HepG2 (cell line): ENCODE data around the gene PEX14. TPM values are rescaled to one million over a fixed set of nuclear protein-coding genes. Genes with fewer than 3 reads are reported as not detected.

Experiments used
- ATAC-seq: fragments of 200-7000 bp; cut with Tn5 transposase; 3 replicates; pipeline ENCODE4 v1.9.1; 2020; ENCODE audit warnings: mild to moderate bottlenecking, moderate library complexity
- BruUV-seq: library from RNA; stranded (reverse); fragments of 400-500 nt; replicated peaks from 2 replicates; lab custom pipeline; 2021; lab: Mats Ljungman, UMichigan
- CTCF ChIA-PET: fragments of 300-600 bp; formaldehyde crosslinking; extraction: SDS; loops from one replicate; lab custom pipeline; 2021; ENCODE audit warnings: low total read pairs, inconsistent platforms, low intra/inter-chr PET ratio; lab: Yijun Ruan, JAX
- POLR2A ChIA-PET: fragments of 350-600 bp; sonication (Branson Sonifier 250); formaldehyde crosslinking; loops from one replicate; lab custom pipeline; 2020; ENCODE audit warnings: antibody characterized with exemption, inconsistent platforms; lab: Yijun Ruan, JAX
- DNase-seq: peaks from one replicate; pipeline ENCODE4 v3.0.0-alpha.2; 2015; ENCODE audit warnings: low spot score
- FAIRE-seq: peaks from 3 replicates; lab custom pipeline; 2011; peaks lifted over from hg19 to GRCh38; lab: Jason Lieb, UNC
- H2AFZ ChIP-seq: one replicate; pipeline ENCODE4 v1.6.1; 2011; ENCODE audit warnings: low read length, inconsistent platforms
- H3K27ac ChIP-seq: fragments of 300-600 bp; 3 replicates; pipeline ENCODE4 v1.8.0; 2011; ENCODE audit warnings: mixed run types, mild to moderate bottlenecking, mixed read lengths, low read length, inconsistent platforms; ENCODE audit not compliant: insufficient read depth; ENCODE audit errors: extremely low read length
- H3K27me3 ChIP-seq, 2 experiments: fragments of 200-600 bp in 1 of 2; 2 replicates in 1 of 2; 3 replicates in 1 of 2; pipeline versions ENCODE4 v1.6.0 to v1.8.0; 2011; ENCODE audit warnings: low read length in 2 of 2, mild to moderate bottlenecking in 2 of 2, moderate library complexity in 2 of 2, inconsistent platforms in 1 of 2; ENCODE audit not compliant: insufficient read depth in 2 of 2, control insufficient read depth in 1 of 2
- H3K36me3 ChIP-seq, 2 experiments: fragments of 200-600 bp in 1 of 2; replicated peaks in 1 of 2; 2 replicates in 1 of 2; 3 replicates in 1 of 2; pipeline versions ENCODE4 v1.5.1 to v1.8.0; 2011; ENCODE audit warnings: low read length in 2 of 2, inconsistent platforms in 1 of 2; ENCODE audit not compliant: insufficient read depth in 2 of 2, control insufficient read depth in 1 of 2
- H3K4me1 ChIP-seq: 2 replicates; pipeline ENCODE4 v1.5.1; 2012; ENCODE audit warnings: low read length, inconsistent platforms; ENCODE audit not compliant: insufficient read depth
- H3K4me2 ChIP-seq: 2 replicates; pipeline ENCODE4 v1.6.0; 2011; ENCODE audit warnings: low read depth, low read length, inconsistent platforms
- H3K4me3 ChIP-seq, 3 experiments: fragments of 200-600 bp in 1 of 3; sonication (generic), shearing (Covaris generic) in 1 of 3; replicated peaks in 1 of 3; 2 replicates each; pipeline ENCODE4 v1.5.1; 2011 to 2016; ENCODE audit warnings: low read length in 3 of 3, inconsistent platforms in 2 of 3, low read depth in 2 of 3, mild to moderate bottlenecking in 2 of 3, control low read depth in 1 of 3, mixed read lengths in 1 of 3; ENCODE audit not compliant: insufficient read depth in 1 of 3
- H3K79me2 ChIP-seq: one replicate; pipeline ENCODE4 v1.6.1; 2011; ENCODE audit warnings: low read length, inconsistent platforms; ENCODE audit not compliant: insufficient read depth
- H3K9ac ChIP-seq: 2 replicates; pipeline ENCODE4 v1.6.0; 2011; ENCODE audit warnings: mild to moderate bottlenecking, low read depth, low read length, inconsistent platforms; ENCODE audit not compliant: insufficient read depth
- H3K9me3 ChIP-seq: 2 replicates; pipeline ENCODE4 v1.5.1; 2012; ENCODE audit warnings: mild to moderate bottlenecking, low read length
- H4K20me1 ChIP-seq: 2 replicates; pipeline ENCODE4 v1.6.0; 2011; ENCODE audit warnings: inconsistent platforms, mild to moderate bottlenecking, low read length, moderate library complexity; ENCODE audit not compliant: insufficient read depth
- ARNT ChIP-seq: fragments of 450-650 bp; IDR thresholded peaks from 2 replicates; pipeline ENCODE4 v1.6.1; 2017
- ISL2 ChIP-seq: sonication (generic); formaldehyde crosslinking; IDR thresholded peaks from 2 replicates; pipeline ENCODE4 v1.5.0; 2020; ENCODE audit warnings: missing genetic modification reagents
- JUN ChIP-seq: sonication (generic); formaldehyde crosslinking; IDR thresholded peaks from 2 replicates; pipeline ENCODE4 v1.4.0; 2020; ENCODE audit warnings: mild to moderate bottlenecking, missing genetic modification reagents
- KAT2B ChIP-seq: fragments of 150-350 bp; IDR thresholded peaks from 2 replicates; pipeline ENCODE4 v1.6.1; 2014; ENCODE audit warnings: low read depth, low read length, borderline replicate concordance
- MBNL3 ChIP-seq: fragments of 250-450 bp; sonication (Bioruptor Pico); conservative IDR thresholded peaks from 2 replicates; pipeline ENCODE4 v1.8.0; 2022; ENCODE audit warnings: mild to moderate bottlenecking, inconsistent platforms
- NFYC ChIP-seq: IDR thresholded peaks from 2 replicates; pipeline ENCODE4 v1.6.1; 2016; ENCODE audit warnings: missing genetic modification reagents, missing compliant biosample characterization
- ZNF567 ChIP-seq: sonication (generic); formaldehyde crosslinking; IDR thresholded peaks from 2 replicates; pipeline ENCODE4 v1.8.1; 2023; ENCODE audit warnings: mild to moderate bottlenecking, missing genetic modification reagents, borderline replicate concordance
- ZNF75D ChIP-seq: sonication (generic); formaldehyde crosslinking; IDR thresholded peaks from 2 replicates; pipeline ENCODE4 v1.8.1; 2023; ENCODE audit warnings: missing genetic modification reagents, mild to moderate bottlenecking, borderline replicate concordance
- ZSCAN29 ChIP-seq: sonication (generic); formaldehyde crosslinking; conservative IDR thresholded peaks from 2 replicates; pipeline ENCODE4 v1.4.0; 2020; ENCODE audit warnings: mild to moderate bottlenecking, missing genetic modification reagents
- WGBS: methylation state at CpG from one replicate; pipeline ENCODE4 v1.1.6; 2017; ENCODE audit warnings: low lambda C conversion rate; 5-methylcytosine and 5-hydroxymethylcytosine counted together
- in situ Hi-C: cut with HindIII; loops from 2 replicates; pipeline ENCODE4 v1.10.0; 2017; ENCODE audit warnings: low pct_unique_long_range_greater_than_20kb; ENCODE audit not compliant: extremely low pct_ligation_motif_present
- intact Hi-C: fragments of 100-400 bp; cut with micrococcal nuclease; formaldehyde crosslinking; loops from one replicate; pipeline ENCODE4 v1.10.0; 2022; ENCODE audit not compliant: unreplicated experiment
- polyA plus RNA-seq, 8 experiments: library from polyadenylated mRNA; depleted of rRNA in 3 of 8; stranded (reverse) in 7 of 8; unstranded in 1 of 8; fragments of >200 nt; fragmentation: Illumina TruSeq in 4 of 8; extraction: Trizol in 4 of 8; gene quantifications; 2 replicates each; pipeline versions ENCODE4 v1.2.1 to v1.2.3, GENCODE V29; 2011 to 2016; ENCODE audit warnings: low read depth in 4 of 8, missing spikeins in 1 of 8, mixed read lengths in 1 of 8; ENCODE audit not compliant: insufficient read depth in 1 of 8
- total RNA-seq, 5 experiments: library from RNA; depleted of rRNA; stranded (reverse); fragments of >200 nt; fragmentation: Illumina TruSeq; extraction: Trizol; gene quantifications; 2 replicates each; pipeline ENCODE4 v1.2.3, GENCODE V29; 2016; ENCODE audit warnings: low read depth in 1 of 5
- TF ChIP-seq, protein P1 (sequence below): sonication (generic); formaldehyde crosslinking; IDR thresholded peaks from 2 replicates; pipeline ENCODE4 v1.4.0; 2020; ENCODE audit warnings: mild to moderate bottlenecking, missing genetic modification reagents, borderline replicate concordance
- TF ChIP-seq, protein P2 (sequence below): sonication (generic); formaldehyde crosslinking; IDR thresholded peaks from 2 replicates; pipeline ENCODE4 v1.5.1; 2020; ENCODE audit warnings: missing genetic modification reagents, mild to moderate bottlenecking, borderline replicate concordance
- TF ChIP-seq, protein P3 (sequence below): sonication (generic); formaldehyde crosslinking; IDR thresholded peaks from 2 replicates; pipeline ENCODE4 v1.8.1; 2022; ENCODE audit warnings: low read depth, mild to moderate bottlenecking, missing genetic modification reagents
- TF ChIP-seq, protein P4 (sequence below): sonication (generic); formaldehyde crosslinking; IDR thresholded peaks from 2 replicates; pipeline ENCODE4 v1.9.0; 2021; ENCODE audit warnings: missing genetic modification reagents, mild to moderate bottlenecking, borderline replicate concordance
- TF ChIP-seq, protein P5 (sequence below): sonication (generic); formaldehyde crosslinking; IDR thresholded peaks from 2 replicates; pipeline ENCODE4 v1.4.0; 2020; ENCODE audit warnings: low read depth, mild to moderate bottlenecking, missing genetic modification reagents

Gene PEX14
- total and polyA plus RNA-seq, 2 of the 13 experiments (the other 11 are each of a cell fraction or from before 2014, with no cell fraction given) = 6.5 to 9.9 TPM

DNA sequence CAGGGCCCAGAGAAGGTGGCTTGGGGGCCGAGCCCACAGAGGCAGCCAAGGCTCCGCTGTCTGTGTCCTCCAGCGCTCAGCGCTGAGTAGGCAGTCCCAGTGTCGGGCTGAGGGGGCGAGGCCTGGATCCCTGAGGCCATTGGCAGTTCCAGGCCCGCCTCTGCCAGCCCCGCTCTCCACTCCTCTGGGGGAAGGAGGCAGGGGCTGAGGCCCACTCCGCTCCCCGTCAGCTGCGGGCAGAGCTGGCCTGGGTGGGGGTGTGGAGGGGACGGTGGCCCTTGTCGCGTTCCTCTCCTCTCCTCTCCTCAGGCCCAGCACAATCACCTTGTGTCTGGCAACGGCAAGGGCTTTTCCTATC is 188.9 kb downstream of the PEX14 start:
- BruUV-seq = no TSS peak
- Histone ChIP-seq H3K4me2 (no peak overlapping the region), H3K4me3 (no peak overlapping the region), H3K9me3 (no peaks in the 10 kb centered on the region), H3K9ac (no peak overlapping the region), H3K4me1 (peaks cover 18% of the 10 kb centered on the region), H4K20me1 (no peaks in the 10 kb centered on the region), H3K27ac (no peak overlapping the region), H3K36me3 (no peaks in the 10 kb centered on the region), H3K79me2 (no peaks in the 10 kb centered on the region), H3K27me3 (no peaks in the 10 kb centered on the region), H2AFZ (no peak overlapping the region)
- no peak for FAIRE-seq
- WGBS = 85% methylated on average over 7 of the region's 15 CpGs
- no peak for DNase-seq
- intact Hi-C loops = no loop called here
- ATAC-seq = no peak
- ChIA-PET CTCF (no interaction called here), POLR2A (no interaction called here)
- in situ Hi-C loops = no loop called here
- TF ChIP-seq ISL2 (CRISPR knock-in tag) = no peak
- TF ChIP-seq, protein P1, sequence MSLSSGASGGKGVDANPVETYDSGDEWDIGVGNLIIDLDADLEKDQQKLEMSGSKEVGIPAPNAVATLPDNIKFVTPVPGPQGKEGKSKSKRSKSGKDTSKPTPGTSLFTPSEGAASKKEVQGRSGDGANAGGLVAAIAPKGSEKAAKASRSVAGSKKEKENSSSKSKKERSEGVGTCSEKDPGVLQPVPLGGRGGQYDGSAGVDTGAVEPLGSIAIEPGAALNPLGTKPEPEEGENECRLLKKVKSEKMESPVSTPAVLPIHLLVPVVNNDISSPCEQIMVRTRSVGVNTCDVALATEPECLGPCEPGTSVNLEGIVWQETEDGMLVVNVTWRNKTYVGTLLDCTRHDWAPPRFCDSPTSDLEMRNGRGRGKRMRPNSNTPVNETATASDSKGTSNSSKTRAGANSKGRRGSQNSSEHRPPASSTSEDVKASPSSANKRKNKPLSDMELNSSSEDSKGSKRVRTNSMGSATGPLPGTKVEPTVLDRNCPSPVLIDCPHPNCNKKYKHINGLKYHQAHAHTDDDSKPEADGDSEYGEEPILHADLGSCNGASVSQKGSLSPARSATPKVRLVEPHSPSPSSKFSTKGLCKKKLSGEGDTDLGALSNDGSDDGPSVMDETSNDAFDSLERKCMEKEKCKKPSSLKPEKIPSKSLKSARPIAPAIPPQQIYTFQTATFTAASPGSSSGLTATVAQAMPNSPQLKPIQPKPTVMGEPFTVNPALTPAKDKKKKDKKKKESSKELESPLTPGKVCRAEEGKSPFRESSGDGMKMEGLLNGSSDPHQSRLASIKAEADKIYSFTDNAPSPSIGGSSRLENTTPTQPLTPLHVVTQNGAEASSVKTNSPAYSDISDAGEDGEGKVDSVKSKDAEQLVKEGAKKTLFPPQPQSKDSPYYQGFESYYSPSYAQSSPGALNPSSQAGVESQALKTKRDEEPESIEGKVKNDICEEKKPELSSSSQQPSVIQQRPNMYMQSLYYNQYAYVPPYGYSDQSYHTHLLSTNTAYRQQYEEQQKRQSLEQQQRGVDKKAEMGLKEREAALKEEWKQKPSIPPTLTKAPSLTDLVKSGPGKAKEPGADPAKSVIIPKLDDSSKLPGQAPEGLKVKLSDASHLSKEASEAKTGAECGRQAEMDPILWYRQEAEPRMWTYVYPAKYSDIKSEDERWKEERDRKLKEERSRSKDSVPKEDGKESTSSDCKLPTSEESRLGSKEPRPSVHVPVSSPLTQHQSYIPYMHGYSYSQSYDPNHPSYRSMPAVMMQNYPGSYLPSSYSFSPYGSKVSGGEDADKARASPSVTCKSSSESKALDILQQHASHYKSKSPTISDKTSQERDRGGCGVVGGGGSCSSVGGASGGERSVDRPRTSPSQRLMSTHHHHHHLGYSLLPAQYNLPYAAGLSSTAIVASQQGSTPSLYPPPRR (CRISPR knock-in tag) = no peak
- TF ChIP-seq, protein P2, sequence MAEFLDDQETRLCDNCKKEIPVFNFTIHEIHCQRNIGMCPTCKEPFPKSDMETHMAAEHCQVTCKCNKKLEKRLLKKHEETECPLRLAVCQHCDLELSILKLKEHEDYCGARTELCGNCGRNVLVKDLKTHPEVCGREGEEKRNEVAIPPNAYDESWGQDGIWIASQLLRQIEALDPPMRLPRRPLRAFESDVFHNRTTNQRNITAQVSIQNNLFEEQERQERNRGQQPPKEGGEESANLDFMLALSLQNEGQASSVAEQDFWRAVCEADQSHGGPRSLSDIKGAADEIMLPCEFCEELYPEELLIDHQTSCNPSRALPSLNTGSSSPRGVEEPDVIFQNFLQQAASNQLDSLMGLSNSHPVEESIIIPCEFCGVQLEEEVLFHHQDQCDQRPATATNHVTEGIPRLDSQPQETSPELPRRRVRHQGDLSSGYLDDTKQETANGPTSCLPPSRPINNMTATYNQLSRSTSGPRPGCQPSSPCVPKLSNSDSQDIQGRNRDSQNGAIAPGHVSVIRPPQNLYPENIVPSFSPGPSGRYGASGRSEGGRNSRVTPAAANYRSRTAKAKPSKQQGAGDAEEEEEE (CRISPR knock-in tag) = no peak
- TF ChIP-seq ZNF567 (CRISPR knock-in tag) = no peak
- no peak for TF ChIP-seq ARNT
- no peak for TF ChIP-seq ZNF75D (CRISPR knock-in tag)
- TF ChIP-seq ZSCAN29 (CRISPR knock-in tag) = no peak
- TF ChIP-seq, protein P3, sequence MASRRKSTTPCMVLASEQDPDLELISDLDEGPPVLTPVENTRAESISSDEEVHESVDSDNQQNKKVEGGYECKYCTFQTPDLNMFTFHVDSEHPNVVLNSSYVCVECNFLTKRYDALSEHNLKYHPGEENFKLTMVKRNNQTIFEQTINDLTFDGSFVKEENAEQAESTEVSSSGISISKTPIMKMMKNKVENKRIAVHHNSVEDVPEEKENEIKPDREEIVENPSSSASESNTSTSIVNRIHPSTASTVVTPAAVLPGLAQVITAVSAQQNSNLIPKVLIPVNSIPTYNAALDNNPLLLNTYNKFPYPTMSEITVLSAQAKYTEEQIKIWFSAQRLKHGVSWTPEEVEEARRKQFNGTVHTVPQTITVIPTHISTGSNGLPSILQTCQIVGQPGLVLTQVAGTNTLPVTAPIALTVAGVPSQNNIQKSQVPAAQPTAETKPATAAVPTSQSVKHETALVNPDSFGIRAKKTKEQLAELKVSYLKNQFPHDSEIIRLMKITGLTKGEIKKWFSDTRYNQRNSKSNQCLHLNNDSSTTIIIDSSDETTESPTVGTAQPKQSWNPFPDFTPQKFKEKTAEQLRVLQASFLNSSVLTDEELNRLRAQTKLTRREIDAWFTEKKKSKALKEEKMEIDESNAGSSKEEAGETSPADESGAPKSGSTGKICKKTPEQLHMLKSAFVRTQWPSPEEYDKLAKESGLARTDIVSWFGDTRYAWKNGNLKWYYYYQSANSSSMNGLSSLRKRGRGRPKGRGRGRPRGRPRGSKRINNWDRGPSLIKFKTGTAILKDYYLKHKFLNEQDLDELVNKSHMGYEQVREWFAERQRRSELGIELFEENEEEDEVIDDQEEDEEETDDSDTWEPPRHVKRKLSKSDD (CRISPR knock-in tag) = no peak
- TF ChIP-seq, protein P4, sequence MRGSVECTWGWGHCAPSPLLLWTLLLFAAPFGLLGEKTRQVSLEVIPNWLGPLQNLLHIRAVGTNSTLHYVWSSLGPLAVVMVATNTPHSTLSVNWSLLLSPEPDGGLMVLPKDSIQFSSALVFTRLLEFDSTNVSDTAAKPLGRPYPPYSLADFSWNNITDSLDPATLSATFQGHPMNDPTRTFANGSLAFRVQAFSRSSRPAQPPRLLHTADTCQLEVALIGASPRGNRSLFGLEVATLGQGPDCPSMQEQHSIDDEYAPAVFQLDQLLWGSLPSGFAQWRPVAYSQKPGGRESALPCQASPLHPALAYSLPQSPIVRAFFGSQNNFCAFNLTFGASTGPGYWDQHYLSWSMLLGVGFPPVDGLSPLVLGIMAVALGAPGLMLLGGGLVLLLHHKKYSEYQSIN (CRISPR knock-in tag) = no peak
- TF ChIP-seq, protein P5, sequence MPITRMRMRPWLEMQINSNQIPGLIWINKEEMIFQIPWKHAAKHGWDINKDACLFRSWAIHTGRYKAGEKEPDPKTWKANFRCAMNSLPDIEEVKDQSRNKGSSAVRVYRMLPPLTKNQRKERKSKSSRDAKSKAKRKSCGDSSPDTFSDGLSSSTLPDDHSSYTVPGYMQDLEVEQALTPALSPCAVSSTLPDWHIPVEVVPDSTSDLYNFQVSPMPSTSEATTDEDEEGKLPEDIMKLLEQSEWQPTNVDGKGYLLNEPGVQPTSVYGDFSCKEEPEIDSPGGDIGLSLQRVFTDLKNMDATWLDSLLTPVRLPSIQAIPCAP (CRISPR knock-in tag) = no peak
- TF ChIP-seq MBNL3 (CRISPR knock-in tag) = no peak
- TF ChIP-seq KAT2B = no peak
- TF ChIP-seq JUN (CRISPR knock-in tag) = no peak
- no peak for TF ChIP-seq NFYC (CRISPR knock-in tag)
